IMR-90 (cell line): ENCODE results near the gene ARHGAP12. TPM values are rescaled to one million over a fixed set of nuclear protein-coding genes. Genes with fewer than 3 reads are reported as not detected.

ENCODE experiments used
- ATAC-seq: fragments of 200-7000 bp; cut with Tn5 transposase; 2 replicates; pipeline ENCODE4 v1.9.1; 2020; ENCODE audit warnings: low read depth, mild to moderate bottlenecking, moderate library complexity
- BruUV-seq: library from RNA; stranded (reverse); fragments of 400-500 nt; replicated peaks from 2 replicates; lab custom pipeline; 2021; lab: Mats Ljungman, UMichigan
- CTCF ChIA-PET: fragments of 300-600 bp; formaldehyde crosslinking; extraction: SDS; loops from one replicate; lab custom pipeline; 2021; ENCODE audit warnings: antibody characterized with exemption; lab: Yijun Ruan, JAX
- POLR2A ChIA-PET: fragments of 300-600 bp; sonication (Branson Sonifier 250); formaldehyde crosslinking; loops from one replicate; lab custom pipeline; 2022; ENCODE audit warnings: antibody characterized with exemption; ENCODE audit not compliant: unreplicated experiment; lab: Charles Lee
- DNase-seq: peaks from one replicate; pipeline ENCODE4 v3.0.0; 2013
- H2AFZ ChIP-seq: replicated peaks from 2 replicates; pipeline ENCODE3; 2013; ENCODE audit warnings: low read length, mild to moderate bottlenecking; ENCODE audit not compliant: poor library complexity
- H2AK5ac ChIP-seq: 2 replicates; pipeline ENCODE4 v1.6.1; 2013; ENCODE audit warnings: low read depth, low read length, inconsistent platforms
- H2AK9ac ChIP-seq: replicated peaks from 2 replicates; pipeline ENCODE3; 2013; ENCODE audit warnings: mild to moderate bottlenecking, low read depth, low read length, moderate library complexity; ENCODE audit not compliant: poor library complexity
- H2BK120ac ChIP-seq: 2 replicates; pipeline ENCODE4 v1.6.1; 2013; ENCODE audit warnings: low read depth, low read length, inconsistent platforms
- H2BK15ac ChIP-seq: 3 replicates; pipeline ENCODE4 v1.6.1; 2013; ENCODE audit warnings: low read depth, low read length, inconsistent platforms
- H2BK20ac ChIP-seq: 2 replicates; pipeline ENCODE4 v1.6.1; 2013; ENCODE audit warnings: low read depth, mild to moderate bottlenecking, inconsistent platforms, low read length, moderate library complexity
- H2BK5ac ChIP-seq: 2 replicates; pipeline ENCODE4 v1.6.1; 2013; ENCODE audit warnings: mild to moderate bottlenecking, low read depth, low read length, inconsistent platforms; ENCODE audit not compliant: poor library complexity, severe bottlenecking
- H3K14ac ChIP-seq: replicated peaks from 2 replicates; pipeline ENCODE4 v1.6.1; 2013; ENCODE audit warnings: low read depth, low read length, inconsistent platforms
- H3K18ac ChIP-seq: 2 replicates; pipeline ENCODE4 v1.6.1; 2013; ENCODE audit warnings: low read depth, low read length, control low read depth
- H3K23ac ChIP-seq: 2 replicates; pipeline ENCODE4 v1.6.1; 2013; ENCODE audit warnings: low read depth, low read length, inconsistent platforms
- H3K27ac ChIP-seq: 2 replicates; pipeline ENCODE4 v1.5.1; 2013; ENCODE audit warnings: mild to moderate bottlenecking, control low read depth, low read length; ENCODE audit not compliant: insufficient read depth
- H3K27me3 ChIP-seq: 2 replicates; pipeline ENCODE4 v1.6.1; 2013; ENCODE audit warnings: low read length; ENCODE audit not compliant: control insufficient read depth, insufficient read depth
- H3K36me3 ChIP-seq: 2 replicates; pipeline ENCODE4 v1.6.1; 2013; ENCODE audit warnings: low read length, mixed read lengths; ENCODE audit not compliant: control insufficient read depth, insufficient read depth
- H3K4ac ChIP-seq: 2 replicates; pipeline ENCODE4 v1.6.1; 2013; ENCODE audit warnings: low read depth, low read length, inconsistent platforms
- H3K4me1 ChIP-seq: 2 replicates; pipeline ENCODE4 v1.6.1; 2013; ENCODE audit warnings: low read length, mixed read lengths; ENCODE audit not compliant: control insufficient read depth, insufficient read depth
- H3K4me2 ChIP-seq: 2 replicates; pipeline ENCODE4 v1.6.1; 2013; ENCODE audit warnings: low read depth, mild to moderate bottlenecking, control low read depth, low read length, moderate library complexity
- H3K4me3 ChIP-seq: 2 replicates; pipeline ENCODE4 v1.5.1; 2013; ENCODE audit warnings: low read depth, mild to moderate bottlenecking, control low read depth, low read length, moderate library complexity; ENCODE audit not compliant: insufficient read depth
- H3K56ac ChIP-seq: 2 replicates; pipeline ENCODE4 v1.6.1; 2013; ENCODE audit warnings: low read length, inconsistent platforms; ENCODE audit not compliant: insufficient read depth; ENCODE audit errors: extremely low read depth
- H3K79me1 ChIP-seq, 2 experiments: 2 replicates each; pipeline ENCODE4 v1.6.1; 2013; ENCODE audit warnings: low read length in 2 of 2, inconsistent platforms in 1 of 2, low read depth in 1 of 2
- H3K9ac ChIP-seq: 2 replicates; pipeline ENCODE4 v1.6.1; 2013; ENCODE audit warnings: low read depth, low read length, control low read depth
- H3K9me1 ChIP-seq: 2 replicates; pipeline ENCODE4 v1.6.1; 2013; ENCODE audit warnings: low read length, inconsistent platforms; ENCODE audit not compliant: insufficient read depth
- H3K9me3 ChIP-seq: 2 replicates; pipeline ENCODE4 v1.6.1; 2013; ENCODE audit warnings: low read length; ENCODE audit not compliant: control insufficient read depth, insufficient read depth
- H4K20me1 ChIP-seq: 2 replicates; pipeline ENCODE4 v1.6.1; 2013; ENCODE audit warnings: low read length, inconsistent platforms; ENCODE audit not compliant: insufficient read depth
- H4K5ac ChIP-seq: 2 replicates; pipeline ENCODE4 v1.6.1; 2013; ENCODE audit warnings: mild to moderate bottlenecking, low read depth, low read length, control low read depth
- H4K8ac ChIP-seq, 2 experiments: 2 replicates each; pipeline ENCODE4 v1.6.1; 2013; ENCODE audit warnings: low read depth in 2 of 2, low read length in 2 of 2, control low read depth in 1 of 2, inconsistent platforms in 1 of 2
- H4K91ac ChIP-seq: 2 replicates; pipeline ENCODE4 v1.6.1; 2013; ENCODE audit warnings: low read depth, low read length, inconsistent platforms; ENCODE audit not compliant: insufficient read depth
- CEBPB ChIP-seq: IDR thresholded peaks from 2 replicates; pipeline ENCODE4 v1.6.1; 2012; ENCODE audit warnings: low read depth, low read length, improper control_type of control experiment
- CTCF ChIP-seq: conservative IDR thresholded peaks from 2 replicates; pipeline ENCODE4 v1.5.1; 2012; ENCODE audit warnings: mild to moderate bottlenecking, low read depth, low read length, improper control_type of control experiment
- USF2 ChIP-seq: fragments of 150-350 bp; IDR thresholded peaks from 2 replicates; pipeline ENCODE4 v1.6.1; 2017; ENCODE audit warnings: mild to moderate bottlenecking, antibody characterized with exemption, low read length, low read depth
- WGBS, 2 experiments: methylation state at CpG; one replicate each; pipeline versions ENCODE4 v1.1.5 to v1.1.7; 2013; ENCODE audit warnings: missing lambda C conversion rate in 2 of 2; ENCODE audit not compliant: insufficient read length in 1 of 2; ENCODE audit errors: extremely low coverage in 2 of 2; 5-methylcytosine and 5-hydroxymethylcytosine counted together
- dilution Hi-C: fragments of 300-500 bp; cut with HindIII; formaldehyde crosslinking; loops from one replicate; pipeline ENCODE4 v1.14.3; 2018; ENCODE audit warnings: low sequenced_read_pairs; ENCODE audit not compliant: unreplicated experiment
- in situ Hi-C: fragments of 300-500 bp; cut with MboI; formaldehyde crosslinking; loops from 3 replicates; pipeline ENCODE4 v1.14.3; 2019; ENCODE audit warnings: low sequenced_read_pairs, inconsistent platforms, mixed read lengths
- intact Hi-C: fragments of 100-400 bp; cut with micrococcal nuclease; formaldehyde crosslinking; loops from 2 replicates; pipeline ENCODE4 v1.10.0; 2022
- microRNA-seq, 2 experiments: library from miRNA; stranded (forward) in 1 of 2; unstranded in 1 of 2; fragments of 10-50 nt in 1 of 2; fragments of <30 nt in 1 of 2; gene quantifications in 1 of 2; microRNA quantifications in 1 of 2; one replicate each; pipeline versions ENCODE3 to v1.1.0; 2013 to 2020; ENCODE audit not compliant: insufficient read depth in 1 of 2, insufficient read length in 1 of 2, unreplicated experiment in 1 of 2
- polyA plus RNA-seq, 3 experiments: library from polyadenylated mRNA; depleted of rRNA; stranded (reverse); fragments of >200 nt; gene quantifications; 2 replicates each; pipeline ENCODE4 v1.2.3, GENCODE V29; 2012; ENCODE audit warnings: low replicate concordance in 1 of 3
- small RNA-seq, 5 experiments: library from RNA; depleted of rRNA; stranded (forward); fragments of <200 nt; gene quantifications; one replicate each; pipeline ENCODE3, GENCODE V24; 2012
- total RNA-seq: library from RNA; depleted of rRNA; stranded (reverse); fragments of >200 nt; gene quantifications from 2 replicates; pipeline ENCODE4 v1.2.3, GENCODE V29; 2012; rRNA removed

ARHGAP12 gene
- total and polyA plus RNA-seq, 2 of the 4 experiments (the other 2 are of a cell fraction): 9.0 to 28.5 TPM

GRCh38 chr10:31756101-31756728 lies 172.4 kb downstream of the ARHGAP12 start:
- Histone ChIP-seq H3K56ac (no peak overlapping the region), H4K20me1 (no peaks in the 10 kb centered on the region), H3K14ac (no peak overlapping the region), H2AK9ac (no peak overlapping the region), H3K4me1 (peaks cover 7% of the 10 kb centered on the region), H3K79me1 (peaks cover 0 to 10% of the 10 kb centered on the region in 2 experiments; a peak in 2 of 4 replicates), H3K9me3 (no peaks in the 10 kb centered on the region), H3K4me3 (no peak overlapping the region), H3K9ac (no peak overlapping the region), H2BK15ac (no peak overlapping the region), H3K9me1 (peaks cover 6% of the 10 kb centered on the region; the same call in 1 of the 2 replicates), H2AK5ac (no peak overlapping the region; the same call in 1 of the 2 replicates), H2BK20ac (no peak overlapping the region), H2AFZ (no peak overlapping the region), H4K5ac (no peak overlapping the region), H3K4ac (no peak overlapping the region), H3K27me3 (no peaks in the 10 kb centered on the region), H2BK5ac (no peak overlapping the region), H4K91ac (no peak overlapping the region), H4K8ac (no peak overlapping the region; a peak in 1 of 4 replicates), H2BK120ac (no peak overlapping the region), H3K18ac (no peak overlapping the region), H3K27ac (no peak overlapping the region), H3K23ac (no peak overlapping the region), H3K4me2 (no peak overlapping the region), H3K36me3 (no peaks in the 10 kb centered on the region)
- in situ Hi-C loops (no loop called here), dilution Hi-C loops (no loop called here), intact Hi-C loops (no loop called here)
- ATAC-seq (no peak), DNase-seq (no peak)
- ChIA-PET CTCF (no interaction called here), POLR2A (no interaction called here)
- TF ChIP-seq CEBPB: no peak
- TF ChIP-seq CTCF: no peak
- no peak for TF ChIP-seq USF2
- no TSS peak for BruUV-seq
- WGBS, 2 experiments: 56% methylated on average over 5 of the region's 10 CpGs; no CpG with 5 or more reads in 1 of the 2 experiments

Small RNA genes within 50 kb of the gene (microRNA-seq; reads per million reads assigned to microRNA genes)
- not detected for gene RF00019 (ENCODE audit: insufficient read depth, insufficient read length)

Small RNA genes within 50 kb of the gene (small RNA-seq; reads per million reads assigned to genes)
- gene RF00019: 0 reads per million in 5 experiments

Other genes starting within 250 kb of the ARHGAP12 start
- 68.5 and 130 TPM in 2 replicates for gene KIF5B, start 127.6 kb upstream of the ARHGAP12 start, total RNA-seq
- 26.7 and 33.5 TPM in 2 replicates for gene KIF5B, start 127.6 kb upstream of the ARHGAP12 start, polyA plus RNA-seq (2012; rRNA removed)